ENCODE results near the gene AKT1.

The AKT1 gene

DNA sequence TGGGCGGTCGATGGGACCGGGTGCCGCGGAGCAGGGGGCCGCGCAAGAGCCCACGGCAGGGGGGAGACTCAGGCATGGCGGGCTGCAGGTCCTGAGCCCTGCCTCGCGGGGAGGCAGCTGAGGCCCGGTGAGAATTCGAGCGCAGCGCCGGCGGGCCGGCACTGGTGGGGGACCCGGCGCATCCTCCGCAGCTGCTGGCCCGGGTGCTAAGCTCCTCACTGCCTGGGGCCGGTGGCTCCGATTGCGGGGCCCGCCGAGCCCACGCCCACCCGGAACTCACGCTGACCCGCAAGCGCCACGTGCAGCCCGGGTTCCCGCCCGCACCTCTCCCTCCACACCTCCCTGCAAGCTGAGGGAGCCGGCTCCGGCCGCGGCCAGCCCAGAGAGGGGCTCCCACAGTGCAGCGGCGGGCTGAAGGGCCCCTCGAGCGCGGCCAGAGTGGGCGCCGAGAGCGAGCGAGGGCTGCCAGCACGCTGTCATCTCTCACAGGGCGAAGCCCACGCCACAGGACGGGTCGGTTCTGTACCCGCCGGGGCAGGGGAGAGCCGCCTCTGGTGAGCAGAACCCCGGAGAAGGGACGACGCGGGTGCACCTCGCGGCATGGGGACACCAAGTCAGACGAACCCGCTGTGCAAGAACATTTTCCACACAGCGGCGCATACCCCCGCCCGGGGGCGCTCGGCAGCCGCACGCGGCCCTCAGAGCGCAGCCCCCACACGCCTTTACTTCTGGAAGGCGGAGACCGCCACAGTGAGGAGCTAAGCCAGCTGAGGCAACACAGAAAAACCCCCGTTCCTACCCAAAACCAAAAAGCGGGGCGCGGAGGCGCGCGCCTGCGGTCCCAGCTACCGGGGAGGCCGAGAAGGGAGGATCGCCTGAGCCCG, 43.8 kb downstream of the AKT1 start:
- no peak for DNase-seq

- DNase-seq, result peak; percentile 15
These were observed 44.8 kb downstream of the AKT1 start for GRCh38 chr14:104750753-104751057.

GRCh38 chr14:104750056-104750752, 45.3 kb downstream of the AKT1 start:
- DNase-seq, result no peak

DNA sequence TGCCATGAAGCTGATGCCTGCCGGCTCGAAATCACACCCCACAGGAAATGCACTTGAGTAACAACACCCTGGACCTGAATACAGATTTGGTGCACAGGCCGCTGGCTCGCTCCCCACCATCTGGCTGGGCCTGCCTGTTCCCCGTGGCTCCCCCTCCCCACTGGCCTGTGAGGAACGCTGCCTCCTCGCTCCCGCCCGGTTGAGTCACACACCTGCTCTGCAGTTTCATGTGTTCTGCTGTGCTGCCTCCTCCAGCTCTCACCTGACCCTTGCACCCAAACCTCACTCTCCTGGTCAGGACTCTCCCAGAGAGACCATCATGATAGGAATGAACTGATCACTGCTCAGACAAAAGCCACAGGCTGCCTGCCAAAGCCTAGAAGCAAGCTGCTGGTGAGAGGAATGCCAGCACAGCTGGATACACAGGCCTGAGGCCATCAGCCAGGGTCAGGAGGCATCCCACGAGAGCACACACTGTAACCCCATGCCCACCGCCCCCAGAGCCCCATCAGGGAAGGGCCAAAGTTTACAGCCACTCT, 46.4 kb downstream of the AKT1 start:
- DNase-seq, result no peak

GRCh38 chr14:104747876-104748275, 47.7 kb downstream of the AKT1 start:
- no peak for DNase-seq

DNA sequence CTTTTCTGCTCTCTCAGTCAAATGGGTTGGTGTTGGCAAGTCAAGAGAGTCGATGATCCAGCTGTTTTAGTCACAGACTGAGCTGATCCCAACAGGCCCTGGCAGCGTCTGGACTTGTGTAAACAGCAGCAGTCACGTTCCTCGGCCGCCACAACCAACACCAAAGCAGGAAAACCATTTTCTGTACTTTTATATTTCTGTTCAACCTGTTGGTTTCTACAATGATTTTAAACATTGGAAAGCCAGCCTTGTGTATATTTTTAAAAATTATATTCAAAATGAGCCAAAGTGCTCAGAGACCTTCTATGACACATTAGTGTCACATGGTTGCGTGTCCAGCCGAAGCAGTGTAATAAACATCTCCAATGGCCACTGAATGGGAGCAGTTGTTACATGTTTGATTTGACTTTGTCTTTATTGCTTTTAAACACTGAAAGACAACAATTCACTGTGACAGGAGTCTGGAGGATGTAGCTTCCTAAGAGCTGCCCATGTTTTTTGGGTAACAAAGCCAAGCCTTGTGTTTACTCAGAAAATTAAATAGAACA, 48.5 kb downstream of the AKT1 start:
- no peak for DNase-seq

DNA sequence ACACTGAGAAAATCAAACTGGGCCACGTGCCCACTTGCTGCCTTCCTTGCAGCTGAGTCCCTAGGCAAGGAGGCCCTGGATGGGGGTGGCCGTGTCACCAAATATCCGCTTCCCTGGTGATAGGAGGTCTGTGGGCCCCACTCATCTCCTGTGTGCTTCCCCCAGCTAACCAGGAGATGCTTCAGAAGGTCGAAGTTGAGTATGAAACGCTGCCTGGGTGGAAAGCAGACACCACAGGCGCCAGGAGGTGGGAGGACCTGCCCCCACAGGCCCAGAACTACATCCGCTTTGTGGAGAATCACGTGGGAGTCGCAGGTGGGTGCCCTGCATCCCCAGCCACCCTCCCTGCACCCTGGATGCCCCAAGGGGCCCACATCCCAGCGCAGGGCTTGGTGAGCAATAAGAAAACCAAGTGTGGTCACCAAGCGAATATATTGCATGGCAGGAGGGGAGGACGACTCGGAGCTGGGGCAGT, 49.4 kb downstream of the AKT1 start:
- no peak for DNase-seq

GRCh38 chr14:104745431-104745830, 50.1 kb downstream of the AKT1 start:
- no peak for DNase-seq

DNA sequence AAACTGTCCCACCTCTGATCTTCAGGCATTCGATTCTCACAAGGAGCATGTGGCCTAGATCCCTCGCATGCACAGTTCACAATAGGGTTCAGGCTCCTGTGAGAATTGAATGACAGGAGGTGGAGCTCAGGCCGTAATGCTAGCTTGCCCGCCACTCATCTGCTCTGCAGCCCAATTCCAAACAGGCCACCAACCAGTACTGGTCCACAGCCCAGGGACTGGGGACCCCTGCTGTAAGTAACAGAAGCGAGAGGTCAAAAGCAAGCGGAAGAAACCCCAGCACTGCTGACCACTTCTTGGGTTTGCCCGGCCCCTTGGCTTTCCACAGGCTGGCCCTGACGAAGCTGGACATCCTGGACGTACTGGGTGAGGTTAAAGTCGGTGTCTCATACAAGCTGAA, 51.1 kb downstream of the AKT1 start:
- DNase-seq, result no peak

- DNase-seq, result peak; percentile 81
These were observed 51.8 kb downstream of the AKT1 start for GRCh38 chr14:104743461-104744380.

- DNase-seq, result no peak
These were observed 52.7 kb downstream of the AKT1 start for GRCh38 chr14:104742586-104743455.

GRCh38 chr14:104741803-104742251, 53.7 kb downstream of the AKT1 start:
- no peak for DNase-seq

- no peak for DNase-seq
These were observed 54.3 kb downstream of the AKT1 start for GRCh38 chr14:104741108-104741802.

DNA sequence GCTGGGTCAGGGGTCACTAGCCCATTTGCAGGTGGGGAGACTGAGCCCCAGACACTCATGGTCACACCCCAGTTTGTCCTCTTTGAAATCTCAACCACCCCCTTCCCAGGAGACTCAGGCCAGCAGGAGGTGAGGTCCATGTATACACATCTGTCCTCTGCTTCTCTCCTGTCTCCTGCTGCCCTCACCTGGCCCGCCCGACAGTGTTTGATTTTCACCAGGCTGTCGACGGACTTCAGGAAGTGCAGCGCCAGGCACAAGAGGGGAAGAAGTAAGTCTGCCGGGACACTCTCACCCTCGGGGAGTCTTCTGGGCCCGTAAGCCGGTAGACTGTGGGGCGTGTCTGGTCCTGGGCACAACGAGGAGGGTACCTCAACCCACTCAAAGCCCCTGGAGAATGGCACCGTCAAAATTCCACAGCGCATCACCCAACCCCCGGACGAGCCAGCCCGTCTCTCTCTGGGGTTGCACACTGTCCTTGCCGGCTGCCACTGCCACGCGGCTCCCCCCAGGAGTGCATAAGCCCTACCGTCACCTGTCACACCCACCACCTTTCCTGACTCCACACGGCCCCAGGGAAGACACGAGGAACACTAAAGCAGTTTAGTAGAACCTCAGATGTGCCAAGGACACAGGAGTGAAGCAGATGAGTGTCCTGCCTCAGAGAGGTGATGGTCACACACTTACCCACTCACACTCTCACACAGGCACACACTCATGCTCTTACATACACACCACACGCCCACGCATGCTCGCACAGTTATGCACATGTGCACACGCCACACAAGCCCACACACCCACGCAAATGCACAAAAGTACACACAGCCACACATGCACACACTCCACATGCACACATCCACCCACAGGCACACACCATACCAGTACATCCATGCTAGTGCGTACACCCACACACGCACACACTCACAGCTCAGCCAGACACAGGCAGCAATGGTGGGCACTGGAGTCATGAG, 55.7 kb downstream of the AKT1 start:
- no peak for DNase-seq

- no peak for DNase-seq
These were observed 56.5 kb downstream of the AKT1 start for GRCh38 chr14:104739026-104739425.

DNA sequence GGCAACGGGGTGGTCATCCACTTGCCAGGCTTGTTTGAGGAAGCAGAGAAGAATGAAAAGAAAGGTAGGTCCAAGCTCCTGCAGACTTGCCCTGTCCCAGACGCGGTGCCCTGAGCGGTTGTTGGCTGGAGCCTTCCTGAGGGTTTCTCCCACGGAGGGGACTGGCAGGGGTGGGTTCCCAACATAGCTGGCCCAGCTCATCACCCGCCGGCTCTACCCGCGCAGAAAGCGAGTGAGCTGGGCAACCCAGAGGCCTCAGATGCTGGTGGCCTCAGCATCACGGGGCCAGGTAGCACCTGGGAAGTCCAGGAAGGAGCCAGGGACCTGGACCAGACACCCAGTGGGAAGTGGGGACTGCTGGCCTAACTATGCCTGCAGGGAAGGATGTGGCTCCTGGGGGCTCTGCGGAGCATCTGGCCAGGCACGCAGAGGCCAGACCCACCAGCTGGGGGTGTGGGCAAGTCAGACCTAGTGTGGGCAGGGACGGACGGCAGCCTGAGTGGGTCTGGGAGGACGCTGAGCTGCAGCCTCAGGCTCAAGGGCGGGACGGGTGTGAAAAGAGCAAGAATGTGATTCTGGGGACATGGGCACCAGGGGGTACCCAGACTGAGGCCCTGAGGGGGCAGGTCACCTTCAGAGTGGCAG, 57.1 kb downstream of the AKT1 start:
- DNase-seq, result no peak

GRCh38 chr14:104735830-104736642, 59.5 kb downstream of the AKT1 start:
- DNase-seq, result no peak
